GM23248 (cell line): ENCODE data around the gene SHROOM1. TPM values are rescaled to one million over a fixed set of nuclear protein-coding genes. Genes with fewer than 3 reads are reported as not detected.

ENCODE experiments used
- DNase-seq: peaks from one replicate; pipeline ENCODE4 v3.0.0-alpha.2; 2015
- H2AFZ ChIP-seq: fragments of 200-600 bp; sonication (generic); 2 replicates; pipeline ENCODE4 v1.6.1; 2016; ENCODE audit warnings: antibody characterized with exemption
- H3F3A ChIP-seq: fragments of 200-600 bp; sonication (generic); 2 replicates; pipeline ENCODE4 v1.6.1; 2016; ENCODE audit warnings: mild to moderate bottlenecking, antibody characterized with exemption, mixed run types; ENCODE audit not compliant: insufficient read depth
- H3K27ac ChIP-seq: fragments of 200-600 bp; sonication (generic); 2 replicates; pipeline ENCODE4 v1.5.1; 2016; ENCODE audit warnings: mild to moderate bottlenecking
- H3K27me3 ChIP-seq: fragments of 200-600 bp; sonication (generic); replicated peaks from 2 replicates; pipeline ENCODE4 v1.6.1; 2016; ENCODE audit warnings: mild to moderate bottlenecking; ENCODE audit not compliant: insufficient read depth
- H3K36me3 ChIP-seq: fragments of 200-600 bp; sonication (generic); 2 replicates; pipeline ENCODE4 v1.6.1; 2016; ENCODE audit warnings: low read depth, mild to moderate bottlenecking
- H3K4me1 ChIP-seq: fragments of 200-600 bp; sonication (generic); 2 replicates; pipeline ENCODE4 v1.6.1; 2016; ENCODE audit warnings: mild to moderate bottlenecking; ENCODE audit not compliant: insufficient read depth
- H3K4me2 ChIP-seq: fragments of 200-600 bp; sonication (generic); one replicate; pipeline ENCODE4 v1.6.1; 2016; ENCODE audit warnings: mild to moderate bottlenecking; ENCODE audit not compliant: unreplicated experiment
- H3K4me3 ChIP-seq: fragments of 200-600 bp; sonication (generic); 2 replicates; pipeline ENCODE4 v1.5.1; 2016; ENCODE audit warnings: mild to moderate bottlenecking
- H3K79me2 ChIP-seq: fragments of 200-600 bp; sonication (generic); 2 replicates; pipeline ENCODE4 v1.6.1; 2016; ENCODE audit warnings: mild to moderate bottlenecking; ENCODE audit not compliant: insufficient read depth
- H3K9ac ChIP-seq: fragments of 200-600 bp; sonication (generic); 2 replicates; pipeline ENCODE4 v1.6.1; 2016; ENCODE audit warnings: mild to moderate bottlenecking
- H3K9me2 ChIP-seq: fragments of 200-600 bp; sonication (generic); 2 replicates; pipeline ENCODE4 v1.6.1; 2016; ENCODE audit warnings: mixed run types, mild to moderate bottlenecking, moderate library complexity; ENCODE audit not compliant: insufficient read depth
- H3K9me3 ChIP-seq: fragments of 200-600 bp; sonication (generic); one replicate; pipeline ENCODE4 v1.6.1; 2017; ENCODE audit warnings: low read depth
- H4K20me1 ChIP-seq: fragments of 200-600 bp; sonication (generic); 2 replicates; pipeline ENCODE4 v1.6.0; 2016; ENCODE audit not compliant: insufficient read depth
- EZH2 ChIP-seq: fragments of 200-600 bp; sonication (generic); IDR thresholded peaks from 2 replicates; pipeline ENCODE4 v1.6.1; 2018; ENCODE audit warnings: antibody characterized with exemption, mild to moderate bottlenecking; ENCODE audit not compliant: insufficient read depth, poor library complexity, severe bottlenecking
- EZH2phosphoT487 ChIP-seq: fragments of 200-600 bp; sonication (generic); IDR thresholded peaks from 2 replicates; pipeline ENCODE4 v1.6.1; 2018; ENCODE audit warnings: antibody characterized with exemption, moderate library complexity, mild to moderate bottlenecking, low read depth; ENCODE audit not compliant: insufficient read depth
- WGBS, 2 experiments: methylation state at CpG; one replicate each; pipeline ENCODE4 v1.1.6; 2015 to 2017; ENCODE audit warnings: low lambda C conversion rate in 2 of 2, low coverage in 1 of 2; ENCODE audit errors: missing lambda C conversion rate in 2 of 2; 5-methylcytosine and 5-hydroxymethylcytosine counted together
- in situ Hi-C: fragments of 300-500 bp; cut with MboI; formaldehyde crosslinking; loops from 2 replicates; pipeline ENCODE4 v1.15.0; 2020
- polyA plus RNA-seq: library from polyadenylated mRNA; unstranded; fragments of >200 nt; fragmentation: Nextera tagmentation; extraction: Ambion mirVana; gene quantifications from 2 replicates; pipeline ENCODE4 v1.2.1, GENCODE V29; 2016
- total RNA-seq: library from RNA; depleted of rRNA; stranded (reverse); fragments of >200 nt; shearing (Covaris generic); gene quantifications from 2 replicates; pipeline ENCODE4 v1.2.3, GENCODE V29; 2014

The SHROOM1 gene
- total and polyA plus RNA-seq, 2 experiments from 2014 or later: 3.8 to 9.9 TPM

DNA sequence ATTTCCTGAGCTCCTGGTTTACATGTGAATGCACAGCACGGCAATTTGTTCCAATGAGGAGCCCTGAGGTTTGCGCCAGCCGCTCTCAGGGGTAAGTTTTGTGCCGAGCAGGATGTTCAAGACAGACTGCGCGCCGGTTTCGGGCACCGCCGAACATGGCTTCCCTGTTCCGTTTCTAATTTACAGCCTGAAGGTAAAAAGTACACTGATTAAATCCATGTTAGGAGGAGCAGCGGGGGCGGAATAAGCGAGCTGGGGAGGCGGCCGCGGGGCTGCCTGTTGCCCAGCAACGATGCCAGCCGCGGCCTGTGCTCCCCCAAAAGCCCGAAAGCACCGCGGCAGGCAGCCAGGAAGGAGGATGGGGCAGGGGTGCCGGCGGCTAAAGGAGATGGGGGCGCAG, 11.0 kb downstream of the SHROOM1 start:
- Histone ChIP-seq H3K9me2 (no peaks in the 10 kb centered on the region), H3K36me3 (no peaks in the 10 kb centered on the region), H3K27ac (no peak overlapping the region), H3K4me3 (no peak overlapping the region), H3K27me3 (no peaks in the 10 kb centered on the region), H4K20me1 (no peaks in the 10 kb centered on the region), H3K4me2 (no peak overlapping the region), H2AFZ (no peak overlapping the region), H3K4me1 (peaks cover 8% of the 10 kb centered on the region; the same call in 1 of the 2 replicates), H3F3A (peaks cover 21% of the 10 kb centered on the region), H3K9me3 (no peaks in the 10 kb centered on the region), H3K79me2 (no peaks in the 10 kb centered on the region), H3K9ac (no peak overlapping the region)
- in situ Hi-C loops: loop anchor here (25.0 kb wide), 1 partner anchor 432 kb away; no protein-coding TSS in a partner anchor
- 66 to 76% methylated on average over 22 to 26 of the region's 26 CpGs for WGBS, 2 experiments
- DNase-seq: no peak
- TF ChIP-seq EZH2phosphoT487 (no peak), EZH2 (no peak)

- 52 to 58% methylated on average over 1 of the region's 1 CpG for WGBS, 2 experiments
Measured at GRCh38 chr5:132817011-132817410, 13.4 kb downstream of the SHROOM1 start.

GRCh38 chr5:132816554-132816953, 13.9 kb downstream of the SHROOM1 start:
- H3K9me3 ChIP-seq: no peaks in the 10 kb centered on the region
- TF ChIP-seq EZH2 (no peak), EZH2phosphoT487 (no peak)
- no peak for DNase-seq
- H3K4me2 ChIP-seq: no peak overlapping the region
- no peaks in the 10 kb centered on the region for H3K36me3 ChIP-seq
- H3K79me2 ChIP-seq: no peaks in the 10 kb centered on the region
- H3K9me2 ChIP-seq: no peaks in the 10 kb centered on the region
- peak overlapping the region; percentile 23; the same call in 1 of the 2 replicates for H2AFZ ChIP-seq
- no peak overlapping the region for H3K27ac ChIP-seq
- in situ Hi-C loops: loop anchor here (25.0 kb wide), 1 partner anchor 429 kb away; no protein-coding TSS in a partner anchor
- no peaks in the 10 kb centered on the region for H4K20me1 ChIP-seq
- H3K9ac ChIP-seq: no peak overlapping the region
- peaks cover 8% of the 10 kb centered on the region; the same call in 1 of the 2 replicates for H3K4me1 ChIP-seq
- peaks cover 16% of the 10 kb centered on the region for H3K27me3 ChIP-seq
- no peak overlapping the region for H3K4me3 ChIP-seq
- peaks cover 17% of the 10 kb centered on the region for H3F3A ChIP-seq

More at GRCh38 chr5:132817011-132817410, 13.4 kb downstream of the SHROOM1 start:
- peaks cover 12% of the 10 kb centered on the region for H3K27me3 ChIP-seq
- in situ Hi-C loops: loop anchor here (25.0 kb wide), 1 partner anchor 430 kb away; no protein-coding TSS in a partner anchor
- H2AFZ ChIP-seq: peak overlapping the region; percentile 23; the same call in 1 of the 2 replicates
- TF ChIP-seq EZH2phosphoT487 (no peak), EZH2 (no peak)
- DNase-seq: no peak
- peaks cover 21% of the 10 kb centered on the region for H3F3A ChIP-seq
- no peaks in the 10 kb centered on the region for H4K20me1 ChIP-seq
- no peaks in the 10 kb centered on the region for H3K9me3 ChIP-seq
- H3K4me2 ChIP-seq: no peak overlapping the region
- H3K79me2 ChIP-seq: no peaks in the 10 kb centered on the region
- H3K9me2 ChIP-seq: no peaks in the 10 kb centered on the region
- no peak overlapping the region for H3K4me3 ChIP-seq
- H3K9ac ChIP-seq: no peak overlapping the region
- peaks cover 8% of the 10 kb centered on the region; the same call in 1 of the 2 replicates for H3K4me1 ChIP-seq
- H3K27ac ChIP-seq: no peak overlapping the region
- H3K36me3 ChIP-seq: no peaks in the 10 kb centered on the region

DNA sequence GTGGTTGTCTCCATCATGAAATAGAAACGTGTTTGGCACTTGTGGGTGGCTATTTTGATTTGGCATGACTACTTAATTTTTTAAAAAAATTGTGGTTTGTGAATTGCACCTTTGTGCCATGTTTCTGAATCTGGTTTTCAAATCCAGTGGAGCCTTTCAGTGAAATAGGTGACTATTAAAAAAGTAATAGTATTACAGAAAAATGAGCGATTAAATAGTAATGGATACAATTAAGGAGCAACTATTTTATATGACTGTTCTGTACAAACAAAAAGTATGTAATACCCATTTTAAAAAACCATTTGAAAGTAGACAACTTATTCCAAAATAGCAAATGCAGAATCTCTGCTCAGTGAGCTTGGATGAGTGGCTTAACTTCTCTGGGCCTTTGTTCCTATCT, 14.4 kb downstream of the SHROOM1 start:
- H3K9ac ChIP-seq: no peak overlapping the region
- no peak for DNase-seq
- H3K4me2 ChIP-seq: no peak overlapping the region
- peaks cover 21% of the 10 kb centered on the region for H3K27me3 ChIP-seq
- peaks cover 8% of the 10 kb centered on the region; the same call in 1 of the 2 replicates for H3K4me1 ChIP-seq
- no peaks in the 10 kb centered on the region for H3K36me3 ChIP-seq
- H3F3A ChIP-seq: peaks cover 13% of the 10 kb centered on the region
- 63 to 71% methylated on average over 2 of the region's 2 CpGs for WGBS, 2 experiments
- no peaks in the 10 kb centered on the region for H4K20me1 ChIP-seq
- TF ChIP-seq EZH2: no peak
- no peak for TF ChIP-seq EZH2phosphoT487
- in situ Hi-C loops: loop anchor here (25.0 kb wide), 1 partner anchor 429 kb away; no protein-coding TSS in a partner anchor
- no peaks in the 10 kb centered on the region for H3K79me2 ChIP-seq
- no peaks in the 10 kb centered on the region for H3K9me2 ChIP-seq
- no peaks in the 10 kb centered on the region for H3K9me3 ChIP-seq
- no peak overlapping the region for H3K4me3 ChIP-seq
- H3K27ac ChIP-seq: no peak overlapping the region
- no peak overlapping the region for H2AFZ ChIP-seq

GRCh38 chr5:132815454-132815853, 15.0 kb downstream of the SHROOM1 start:
- Histone ChIP-seq H3K27ac (no peak overlapping the region), H3K9me2 (no peaks in the 10 kb centered on the region), H4K20me1 (no peaks in the 10 kb centered on the region), H2AFZ (no peak overlapping the region), H3K4me1 (peaks cover 8% of the 10 kb centered on the region; the same call in 1 of the 2 replicates), H3K79me2 (no peaks in the 10 kb centered on the region), H3K4me2 (no peak overlapping the region), H3K4me3 (no peak overlapping the region), H3K27me3 (peaks cover 23% of the 10 kb centered on the region), H3F3A (peaks cover 10% of the 10 kb centered on the region), H3K36me3 (no peaks in the 10 kb centered on the region), H3K9me3 (no peaks in the 10 kb centered on the region), H3K9ac (no peak overlapping the region)
- DNase-seq: peak; percentile 57
- in situ Hi-C loops: loop anchor here (25.0 kb wide), 1 partner anchor 428 kb away; no protein-coding TSS in a partner anchor
- 77 to 83% methylated on average over 1 of the region's 1 CpG for WGBS, 2 experiments
- TF ChIP-seq EZH2: no peak
